ENCODE data around the gene SH3BGR. TPM values are rescaled to one million over a fixed set of nuclear protein-coding genes. Genes with fewer than 3 reads are reported as not detected.

Gene SH3BGR
- total RNA-seq, 1 donor from 2014 or later = 2.3 TPM

DNA sequence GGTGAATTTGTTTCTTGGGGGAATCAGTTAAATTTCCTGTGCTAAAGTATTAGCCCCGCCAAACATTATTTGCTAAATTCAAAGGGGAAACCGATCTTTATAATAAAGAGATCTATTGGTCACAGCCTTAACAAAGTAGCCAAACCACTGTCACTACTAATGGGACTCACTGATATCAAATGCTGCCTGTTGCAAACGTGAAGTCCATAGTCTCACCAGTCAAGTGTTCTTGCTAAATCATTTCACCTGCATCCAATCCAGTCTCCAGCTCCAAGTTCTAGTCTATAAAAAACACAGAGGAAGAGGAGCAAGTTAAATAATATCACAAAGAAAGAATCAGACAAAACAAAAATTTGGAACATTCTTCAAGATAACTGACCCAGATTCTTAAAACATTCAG lies 30.1 kb downstream of the SH3BGR start:
- Mint-ChIP-seq H3K27ac (ENCODE audit: unreplicated experiment) (no peak overlapping the region), H3K36me3 (ENCODE audit: low read depth) (no peaks in the 10 kb centered on the region), H3K9me3 (no peaks in the 10 kb centered on the region), H3K27me3 (ENCODE audit: low read depth) (no peaks in the 10 kb centered on the region), H3K4me3 (no peak overlapping the region), H3K4me1 (no peaks in the 10 kb centered on the region)
- no peak for DNase-seq (ENCODE audit: low read depth, low spot score)
- TF ChIP-seq, protein P1, sequence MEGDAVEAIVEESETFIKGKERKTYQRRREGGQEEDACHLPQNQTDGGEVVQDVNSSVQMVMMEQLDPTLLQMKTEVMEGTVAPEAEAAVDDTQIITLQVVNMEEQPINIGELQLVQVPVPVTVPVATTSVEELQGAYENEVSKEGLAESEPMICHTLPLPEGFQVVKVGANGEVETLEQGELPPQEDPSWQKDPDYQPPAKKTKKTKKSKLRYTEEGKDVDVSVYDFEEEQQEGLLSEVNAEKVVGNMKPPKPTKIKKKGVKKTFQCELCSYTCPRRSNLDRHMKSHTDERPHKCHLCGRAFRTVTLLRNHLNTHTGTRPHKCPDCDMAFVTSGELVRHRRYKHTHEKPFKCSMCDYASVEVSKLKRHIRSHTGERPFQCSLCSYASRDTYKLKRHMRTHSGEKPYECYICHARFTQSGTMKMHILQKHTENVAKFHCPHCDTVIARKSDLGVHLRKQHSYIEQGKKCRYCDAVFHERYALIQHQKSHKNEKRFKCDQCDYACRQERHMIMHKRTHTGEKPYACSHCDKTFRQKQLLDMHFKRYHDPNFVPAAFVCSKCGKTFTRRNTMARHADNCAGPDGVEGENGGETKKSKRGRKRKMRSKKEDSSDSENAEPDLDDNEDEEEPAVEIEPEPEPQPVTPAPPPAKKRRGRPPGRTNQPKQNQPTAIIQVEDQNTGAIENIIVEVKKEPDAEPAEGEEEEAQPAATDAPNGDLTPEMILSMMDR (conservative IDR thresholded peaks at IDR 0.05) = no peak

DNA sequence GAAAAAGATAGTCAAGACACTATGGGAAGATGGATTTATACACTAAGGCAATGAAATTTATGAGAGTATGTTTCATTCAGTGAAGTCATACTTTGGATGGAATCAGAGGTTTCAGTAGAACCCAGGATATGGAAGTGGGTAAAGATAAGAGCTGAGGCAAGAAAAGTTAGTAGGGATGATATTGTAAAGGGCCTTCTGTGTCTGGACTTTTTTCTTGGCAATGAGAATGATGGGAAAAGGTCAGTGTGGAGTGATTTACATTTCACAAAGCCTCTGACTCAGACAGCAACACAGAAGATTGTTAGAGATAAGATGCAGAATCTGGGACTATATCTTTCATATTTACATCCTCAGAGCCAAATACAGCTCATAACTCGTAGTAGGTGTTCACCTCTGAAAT lies 32.1 kb downstream of the SH3BGR start:
- no peaks in the 10 kb centered on the region for H3K4me1 Mint-ChIP-seq
- TF ChIP-seq, protein P1 (conservative IDR thresholded peaks at IDR 0.05) = no peak
- no peaks in the 10 kb centered on the region for H3K9me3 Mint-ChIP-seq
- H3K27ac Mint-ChIP-seq (ENCODE audit: unreplicated experiment) = no peak overlapping the region
- H3K36me3 Mint-ChIP-seq (ENCODE audit: low read depth) = no peaks in the 10 kb centered on the region
- H3K4me3 Mint-ChIP-seq = no peak overlapping the region
- no peaks in the 10 kb centered on the region for H3K27me3 Mint-ChIP-seq (ENCODE audit: low read depth)
- no peak for DNase-seq (ENCODE audit: low read depth, low spot score)

- Mint-ChIP-seq H3K36me3 (ENCODE audit: low read depth) (no peaks in the 10 kb centered on the region), H3K27ac (ENCODE audit: unreplicated experiment) (no peak overlapping the region), H3K9me3 (no peaks in the 10 kb centered on the region), H3K4me1 (no peaks in the 10 kb centered on the region), H3K27me3 (ENCODE audit: low read depth) (no peaks in the 10 kb centered on the region), H3K4me3 (no peak overlapping the region)
- TF ChIP-seq, protein P1 (conservative IDR thresholded peaks at IDR 0.05) = no peak
- no peak for DNase-seq (ENCODE audit: low read depth, low spot score)
These were observed 33.0 kb downstream of the SH3BGR start for GRCh38 chr21:39484711-39485276.

GRCh38 chr21:39489380-39489924 lies 37.7 kb downstream of the SH3BGR start:
- H3K27me3 Mint-ChIP-seq (ENCODE audit: low read depth) = no peaks in the 10 kb centered on the region
- H3K9me3 Mint-ChIP-seq = peaks cover 15% of the 10 kb centered on the region
- H3K36me3 Mint-ChIP-seq (ENCODE audit: low read depth) = peaks cover 7% of the 10 kb centered on the region
- no peak overlapping the region for H3K4me3 Mint-ChIP-seq
- H3K4me1 Mint-ChIP-seq = no peaks in the 10 kb centered on the region
- TF ChIP-seq, protein P1 (conservative IDR thresholded peaks at IDR 0.05) = no peak
- H3K27ac Mint-ChIP-seq (ENCODE audit: unreplicated experiment) = no peak overlapping the region
- no peak for DNase-seq (ENCODE audit: low read depth, low spot score)

- peaks cover 3% of the 10 kb centered on the region for H3K27me3 Mint-ChIP-seq (ENCODE audit: low read depth)
- peaks cover 4% of the 10 kb centered on the region for H3K36me3 Mint-ChIP-seq (ENCODE audit: low read depth)
- H3K4me3 Mint-ChIP-seq = no peak overlapping the region
- peaks cover 6% of the 10 kb centered on the region for H3K9me3 Mint-ChIP-seq
- no peak overlapping the region for H3K27ac Mint-ChIP-seq (ENCODE audit: unreplicated experiment)
- no peak for DNase-seq (ENCODE audit: low read depth, low spot score)
- TF ChIP-seq, protein P1 (conservative IDR thresholded peaks at IDR 0.05) = no peak
- peaks cover 19% of the 10 kb centered on the region for H3K4me1 Mint-ChIP-seq
These were observed 47.4 kb downstream of the SH3BGR start for GRCh38 chr21:39499156-39499555.
